GM19023 (cell line): ENCODE data around the gene ENPP1.

Experiments
- ATAC-seq: cut with Tn5 transposase; IDR thresholded peaks from one replicate; pipeline ENCODE4 v1.9.1; 2021; ENCODE audit warnings: mild to moderate bottlenecking, moderate library complexity; ENCODE audit not compliant: unreplicated experiment

The ENPP1 gene

GRCh38 chr6:131807644-131808459 is at the start of gene ENPP1:
ENPP1 (plus strand) TSS chr6:131808020; CDS start chr6:131808036, 16 bp downstream.
- peak; percentile 60 for ATAC-seq

- no peak for ATAC-seq
Measured at GRCh38 chr6:131758920-131759319, 48.9 kb upstream of the ENPP1 start.

GRCh38 chr6:131761060-131761761 is 46.6 kb upstream of the ENPP1 start:
- no peak for ATAC-seq

GRCh38 chr6:131761762-131762067 is 46.1 kb upstream of the ENPP1 start:
- ATAC-seq: no peak

GRCh38 chr6:131762984-131763383 is 44.8 kb upstream of the ENPP1 start:
- ATAC-seq: no peak

GRCh38 chr6:131763749-131764148 is 44.1 kb upstream of the ENPP1 start:
- no peak for ATAC-seq

GRCh38 chr6:131764350-131764749 is 43.5 kb upstream of the ENPP1 start:
- no peak for ATAC-seq

- no peak for ATAC-seq
Measured at GRCh38 chr6:131765081-131765803, 42.6 kb upstream of the ENPP1 start.

GRCh38 chr6:131765804-131766135 is 42.0 kb upstream of the ENPP1 start:
- ATAC-seq: no peak

- no peak for ATAC-seq
Measured at GRCh38 chr6:131766631-131767030, 41.2 kb upstream of the ENPP1 start.

- ATAC-seq: no peak
Measured at GRCh38 chr6:131768964-131769363, 38.9 kb upstream of the ENPP1 start.

GRCh38 chr6:131769385-131770141 is 38.3 kb upstream of the ENPP1 start:
- ATAC-seq: no peak

- ATAC-seq: no peak
Measured at GRCh38 chr6:131770776-131771175, 37.0 kb upstream of the ENPP1 start.

GRCh38 chr6:131773284-131773950 is 34.4 kb upstream of the ENPP1 start:
- no peak for ATAC-seq

GRCh38 chr6:131775886-131776285 is 31.9 kb upstream of the ENPP1 start:
- no peak for ATAC-seq

- ATAC-seq: no peak
Measured at GRCh38 chr6:131776985-131777384, 30.8 kb upstream of the ENPP1 start.

- ATAC-seq: no peak
Measured at GRCh38 chr6:131778169-131778568, 29.7 kb upstream of the ENPP1 start.

- no peak for ATAC-seq
Measured at GRCh38 chr6:131779304-131779703, 28.5 kb upstream of the ENPP1 start.

- ATAC-seq: no peak
Measured at GRCh38 chr6:131780600-131780999, 27.2 kb upstream of the ENPP1 start.

GRCh38 chr6:131781687-131782086 is 26.1 kb upstream of the ENPP1 start:
- no peak for ATAC-seq

- no peak for ATAC-seq
Measured at GRCh38 chr6:131782764-131783163, 25.1 kb upstream of the ENPP1 start.
